Measurements from ENCODE around the gene TTBK1.

The TTBK1 gene

DNA sequence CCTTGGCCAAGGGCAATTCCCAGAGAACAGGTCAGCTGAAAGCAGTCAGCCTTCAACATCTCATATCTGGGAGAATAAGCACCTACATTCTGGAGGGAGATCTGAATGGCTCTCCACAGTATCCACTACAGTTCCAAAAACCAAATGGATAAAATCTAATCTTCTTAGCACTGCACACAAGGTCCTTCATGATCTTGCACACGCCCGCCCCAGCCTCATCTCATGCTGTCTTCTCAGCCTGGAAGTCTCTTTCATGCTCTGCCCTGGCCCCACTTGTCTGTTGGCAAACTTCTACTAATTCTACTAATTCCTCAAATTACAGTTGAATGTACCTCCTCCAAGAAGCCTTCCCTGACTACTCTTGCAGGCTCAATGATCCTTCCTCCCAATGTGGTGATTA, 1.8 kb upstream of the TTBK1 start:
- H3K4me3 ChIP-seq (ENCODE audit: low read depth, low read length) = no peak overlapping the region
- no peak for TF ChIP-seq CTCF (IDR thresholded peaks at IDR 0.05; ENCODE audit: control insufficient read depth, extremely low read depth, insufficient read depth)
- DNase-seq (ENCODE audit: low read depth) = no peak

- TF ChIP-seq CTCF (IDR thresholded peaks at IDR 0.05; ENCODE audit: control insufficient read depth, extremely low read depth, insufficient read depth) = no peak
- no peak overlapping the region for H3K4me3 ChIP-seq (ENCODE audit: low read depth, low read length)
- DNase-seq (ENCODE audit: low read depth) = no peak
Observed at GRCh38 chr6:43243664-43244321, 512 bp downstream of the TTBK1 start.

DNA sequence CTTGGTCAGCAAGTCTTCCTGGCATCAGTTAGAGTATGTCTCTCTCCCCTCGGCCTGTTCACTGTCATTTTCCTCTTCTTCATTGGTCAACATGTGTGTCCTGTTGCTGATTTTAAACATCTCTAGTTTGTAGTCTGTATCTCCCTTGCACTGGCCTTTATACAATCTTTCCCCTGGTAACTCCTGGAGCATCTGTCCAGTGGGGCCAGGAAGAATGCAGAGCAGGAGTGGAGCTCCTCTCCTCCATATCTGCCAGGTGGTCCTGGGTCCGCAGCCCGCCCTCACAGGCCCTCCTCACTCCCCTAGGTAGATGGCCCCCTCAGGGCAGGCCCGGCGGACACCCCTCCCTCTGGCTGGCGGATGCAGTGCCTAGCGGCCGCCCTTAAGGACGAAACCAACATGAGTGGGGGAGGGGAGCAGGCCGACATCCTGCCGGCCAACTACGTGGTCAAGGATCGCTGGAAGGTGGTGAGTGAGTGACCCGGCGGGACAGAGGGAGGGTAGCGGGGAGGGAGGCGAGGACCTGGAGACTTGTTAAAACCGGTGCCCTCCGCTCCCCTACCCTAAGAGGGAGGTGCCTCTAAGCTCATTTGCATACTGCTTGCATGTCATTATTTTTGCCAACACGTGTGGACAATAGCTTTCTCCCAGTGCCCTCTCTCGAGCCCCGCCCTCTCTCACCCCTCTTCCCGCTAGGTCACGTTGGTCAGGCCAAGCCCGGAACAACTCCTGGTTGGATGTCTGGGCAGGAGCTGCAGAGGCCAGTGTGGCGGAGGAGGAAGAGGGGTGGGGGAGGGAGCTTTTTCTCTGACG, 3.2 kb downstream of the TTBK1 start:
- H3K4me3 ChIP-seq (ENCODE audit: low read depth, low read length) = peak overlapping the region; percentile 52
- peak; percentile 85 for DNase-seq (ENCODE audit: low read depth)
- no peak for TF ChIP-seq CTCF (IDR thresholded peaks at IDR 0.05; ENCODE audit: control insufficient read depth, extremely low read depth, insufficient read depth)

- TF ChIP-seq CTCF (IDR thresholded peaks at IDR 0.05; ENCODE audit: control insufficient read depth, extremely low read depth, insufficient read depth) = no peak
- DNase-seq (ENCODE audit: low read depth) = no peak
- peak overlapping the region; percentile 52 for H3K4me3 ChIP-seq (ENCODE audit: low read depth, low read length)
Observed at GRCh38 chr6:43247114-43247999, 4.1 kb downstream of the TTBK1 start.

GRCh38 chr6:43248101-43248500, 4.8 kb downstream of the TTBK1 start:
- no peak for TF ChIP-seq CTCF (IDR thresholded peaks at IDR 0.05; ENCODE audit: control insufficient read depth, extremely low read depth, insufficient read depth)
- DNase-seq (ENCODE audit: low read depth) = no peak
- H3K4me3 ChIP-seq (ENCODE audit: low read depth, low read length) = no peak overlapping the region

DNA sequence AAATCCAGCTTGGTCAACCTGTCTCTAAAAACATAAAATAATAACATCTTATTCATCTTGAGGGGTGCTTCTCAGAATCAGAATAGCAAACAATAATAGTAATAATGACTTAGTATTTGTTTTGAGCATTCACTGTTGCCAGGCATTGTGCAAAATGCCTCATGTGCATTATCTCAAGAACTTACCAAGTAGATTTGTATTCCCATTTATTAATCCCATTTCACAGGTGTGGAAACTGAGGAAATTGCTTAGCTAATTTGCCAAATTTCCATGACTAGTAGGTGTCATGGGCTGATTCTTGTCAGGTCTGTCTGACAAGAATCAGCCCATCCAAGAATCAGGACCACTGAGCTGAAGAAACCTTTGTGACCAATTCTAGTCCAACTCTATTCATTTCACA, 5.5 kb downstream of the TTBK1 start:
- H3K4me3 ChIP-seq (ENCODE audit: low read depth, low read length) = no peak overlapping the region
- no peak for DNase-seq (ENCODE audit: low read depth)
- no peak for TF ChIP-seq CTCF (IDR thresholded peaks at IDR 0.05; ENCODE audit: control insufficient read depth, extremely low read depth, insufficient read depth)
